ENCODE data around the gene RBFOX2.
A peak's percentile ranks its signal among the peaks of the same experiment; 100 is the strongest.
"Not testable (repeated sequence)": the region's sequence is repeated elsewhere in the genome, so short reads cannot be mapped to it uniquely, and the experiment has no call there.

The RBFOX2 gene

GRCh38 chr22:36042240-36042639, 13.6 kb upstream of the RBFOX2 start:
- no peak for DNase-seq (ENCODE audit: low spot score)

GRCh38 chr22:36039125-36039524, 10.5 kb upstream of the RBFOX2 start:
- DNase-seq (ENCODE audit: low spot score) = no peak

GRCh38 chr22:36037102-36037758, 8.6 kb upstream of the RBFOX2 start:
- DNase-seq (ENCODE audit: low spot score) = no peak

GRCh38 chr22:36036167-36036624, 7.6 kb upstream of the RBFOX2 start:
- DNase-seq (ENCODE audit: low spot score) = no peak

GRCh38 chr22:36032611-36033010, 4.0 kb upstream of the RBFOX2 start:
- DNase-seq (ENCODE audit: low spot score) = no peak

- no peak for DNase-seq (ENCODE audit: low spot score)
Observed at GRCh38 chr22:36029406-36029755, 757 bp upstream of the RBFOX2 start.

GRCh38 chr22:36027935-36028645, 534 bp downstream of the RBFOX2 start:
- DNase-seq (ENCODE audit: low spot score) = no peak

GRCh38 chr22:36027579-36027934, 1.1 kb downstream of the RBFOX2 start:
- peak; percentile 16 for DNase-seq (ENCODE audit: low spot score)

- DNase-seq (ENCODE audit: low spot score) = no peak
Observed at GRCh38 chr22:36026741-36027140, 1.9 kb downstream of the RBFOX2 start.

- no peak for DNase-seq (ENCODE audit: low spot score)
Observed at GRCh38 chr22:36022697-36023096, 5.9 kb downstream of the RBFOX2 start.

GRCh38 chr22:36022162-36022561, 6.5 kb downstream of the RBFOX2 start:
- DNase-seq (ENCODE audit: low spot score) = no peak

GRCh38 chr22:36021606-36022153, 6.9 kb downstream of the RBFOX2 start:
- DNase-seq (ENCODE audit: low spot score) = no peak

GRCh38 chr22:36020865-36021264, 7.8 kb downstream of the RBFOX2 start:
- DNase-seq (ENCODE audit: low spot score) = not testable (repeated sequence)

- peak; percentile 77 for DNase-seq (ENCODE audit: low spot score)
Observed at GRCh38 chr22:36017651-36018091, 11.0 kb downstream of the RBFOX2 start.

GRCh38 chr22:36016684-36017083, 11.9 kb downstream of the RBFOX2 start:
- no peak for DNase-seq (ENCODE audit: low spot score)

- DNase-seq (ENCODE audit: low spot score) = no peak
Observed at GRCh38 chr22:36015811-36016529, 12.7 kb downstream of the RBFOX2 start.

GRCh38 chr22:36015155-36015810, 13.3 kb downstream of the RBFOX2 start:
- no peak for DNase-seq (ENCODE audit: low spot score)

- DNase-seq (ENCODE audit: low spot score) = no peak
Observed at GRCh38 chr22:36014546-36015074, 14.0 kb downstream of the RBFOX2 start.

- no peak for DNase-seq (ENCODE audit: low spot score)
Observed at GRCh38 chr22:36012332-36012731, 16.3 kb downstream of the RBFOX2 start.

- no peak for DNase-seq (ENCODE audit: low spot score)
Observed at GRCh38 chr22:36010882-36011281, 17.7 kb downstream of the RBFOX2 start.

GRCh38 chr22:36010090-36010489, 18.5 kb downstream of the RBFOX2 start:
- DNase-seq (ENCODE audit: low spot score) = no peak

- DNase-seq (ENCODE audit: low spot score) = no peak
Observed at GRCh38 chr22:36009085-36009484, 19.5 kb downstream of the RBFOX2 start.
